Loucy (cell line): ENCODE results near the gene PIWIL1.

Experiments used
- CTCF ChIP-seq: fragments of 200-600 bp; sonication (generic); conservative IDR thresholded peaks from 2 replicates; pipeline ENCODE4 v1.5.1; 2014; ENCODE audit warnings: mild to moderate bottlenecking, antibody characterized with exemption, low read length
- EZH2phosphoT487 ChIP-seq: fragments of 200-600 bp; IDR thresholded peaks from 2 replicates; pipeline ENCODE4 v1.6.1; 2018; ENCODE audit warnings: antibody characterized with exemption, mild to moderate bottlenecking, moderate library complexity, borderline replicate concordance

- TF ChIP-seq EZH2phosphoT487: no peak
- TF ChIP-seq CTCF: no peak
Measured at GRCh38 chr12:130320536-130320935, 17.2 kb upstream of the PIWIL1 start.
